Hepatocyte (in vitro differentiated cells): Measurements from ENCODE around the gene STYXL2. TPM values are rescaled to one million over a fixed set of nuclear protein-coding genes. Genes with fewer than 3 reads are reported as not detected.

ENCODE experiments used
- DNase-seq: peaks from one replicate; pipeline ENCODE4 v3.0.0-alpha.2; 2016; ENCODE audit warnings: low spot score
- H2AFZ ChIP-seq: fragments of 200-600 bp; sonication (generic); 2 replicates; pipeline ENCODE4 v1.6.0; 2016; ENCODE audit warnings: antibody characterized with exemption, mild to moderate bottlenecking
- H3K27ac ChIP-seq: fragments of 200-600 bp; sonication (generic); 2 replicates; pipeline ENCODE4 v1.5.1; 2016; ENCODE audit warnings: mild to moderate bottlenecking
- H3K27me3 ChIP-seq: fragments of 200-600 bp; sonication (generic); 2 replicates; pipeline ENCODE4 v1.6.1; 2016
- H3K36me3 ChIP-seq: fragments of 200-600 bp; sonication (generic); replicated peaks from 2 replicates; pipeline ENCODE4 v1.5.1; 2016; ENCODE audit warnings: low read depth; ENCODE audit not compliant: insufficient read depth
- H3K4me1 ChIP-seq: fragments of 200-600 bp; sonication (generic); 2 replicates; pipeline ENCODE4 v1.5.1; 2016; ENCODE audit warnings: mild to moderate bottlenecking, moderate library complexity; ENCODE audit not compliant: insufficient read depth
- H3K4me2 ChIP-seq: fragments of 200-600 bp; sonication (generic); 2 replicates; pipeline ENCODE4 v1.6.0; 2016
- H3K4me3 ChIP-seq: fragments of 200-600 bp; sonication (generic); 2 replicates; pipeline ENCODE4 v1.5.1; 2016; ENCODE audit warnings: mild to moderate bottlenecking
- H3K79me2 ChIP-seq: fragments of 200-600 bp; sonication (generic); 2 replicates; pipeline ENCODE4 v1.6.0; 2017; ENCODE audit warnings: mild to moderate bottlenecking
- H3K9me2 ChIP-seq: fragments of 200-600 bp; sonication (generic); replicated peaks from 2 replicates; pipeline ENCODE4 v1.6.0; 2017; ENCODE audit warnings: mild to moderate bottlenecking; ENCODE audit not compliant: insufficient read depth
- H3K9me3 ChIP-seq: fragments of 200-600 bp; sonication (generic); 2 replicates; pipeline ENCODE4 v1.5.1; 2016; ENCODE audit warnings: low read depth, mild to moderate bottlenecking
- H4K20me1 ChIP-seq: fragments of 200-600 bp; sonication (generic); 2 replicates; pipeline ENCODE4 v1.6.0; 2016; ENCODE audit warnings: mild to moderate bottlenecking; ENCODE audit not compliant: insufficient read depth, poor library complexity, severe bottlenecking
- CTCF ChIP-seq: fragments of 200-600 bp; sonication (generic); IDR thresholded peaks from 2 replicates; pipeline ENCODE4 v1.5.1; 2016; ENCODE audit warnings: antibody characterized with exemption, mild to moderate bottlenecking; ENCODE audit not compliant: poor library complexity
- EZH2 ChIP-seq: fragments of 200-600 bp; sonication (generic); IDR thresholded peaks from 2 replicates; pipeline ENCODE4 v1.6.1; 2016; ENCODE audit warnings: antibody characterized with exemption, mild to moderate bottlenecking, borderline replicate concordance
- EZH2phosphoT487 ChIP-seq: fragments of 200-600 bp; sonication (generic); IDR thresholded peaks from one replicate; pipeline ENCODE4 v1.6.1; 2018; ENCODE audit warnings: antibody characterized with exemption, mild to moderate bottlenecking, low read depth, moderate library complexity; ENCODE audit not compliant: unreplicated experiment, severe bottlenecking
- WGBS: methylation state at CpG from one replicate; pipeline ENCODE4 v1.1.6; 2016; ENCODE audit warnings: low lambda C conversion rate; ENCODE audit errors: missing lambda C conversion rate; 5-methylcytosine and 5-hydroxymethylcytosine counted together
- polyA plus RNA-seq: library from polyadenylated mRNA; unstranded; fragments of >200 nt; fragmentation: Nextera tagmentation; extraction: Ambion mirVana; gene quantifications from 2 replicates; pipeline ENCODE4 v1.2.1, GENCODE V29; 2016
- total RNA-seq: library from RNA; depleted of rRNA; stranded (reverse); fragments of >200 nt; gene quantifications from 2 replicates; pipeline ENCODE4 v1.2.3, GENCODE V29; 2014

STYXL2 gene
- total and polyA plus RNA-seq, 2 experiments from 2014 or later, result 0.07 to 0.40 TPM

DNA sequence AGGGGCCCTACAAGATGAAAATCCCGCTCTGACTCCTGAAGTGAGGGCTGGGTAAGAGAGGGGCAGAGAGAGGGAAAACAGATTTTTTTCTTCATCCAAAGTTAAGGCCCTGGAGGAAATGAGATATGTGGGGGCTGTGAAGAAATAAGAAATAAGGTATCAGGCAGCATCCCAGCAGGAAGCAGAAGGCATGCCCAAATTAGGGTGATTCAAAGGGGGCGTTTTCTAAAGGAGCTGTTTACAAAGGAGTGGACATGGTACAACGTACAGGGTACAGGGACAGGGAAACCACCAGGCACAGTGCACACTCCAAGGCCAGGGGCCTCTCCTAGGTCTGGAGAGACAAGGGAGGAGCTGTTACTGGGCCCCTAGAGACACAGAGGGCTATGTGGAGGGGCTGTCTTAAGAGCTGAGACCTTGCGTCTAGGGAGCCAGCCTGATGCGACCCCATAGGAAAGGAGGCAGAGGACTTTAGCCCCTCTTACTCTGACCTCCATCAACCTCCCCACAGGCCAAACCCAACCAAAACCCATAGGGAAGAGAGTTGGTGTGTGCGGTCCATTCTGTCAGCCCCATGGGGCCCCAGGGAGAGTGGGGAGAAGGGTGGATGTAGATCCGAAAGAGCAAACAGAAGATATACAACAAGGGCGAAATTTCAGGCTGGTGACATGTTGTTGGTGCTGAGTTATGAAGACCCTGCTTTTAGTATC is 38.6 kb downstream of the STYXL2 start:
- no peak overlapping the region for H3K27ac ChIP-seq
- peaks cover 7% of the 10 kb centered on the region for H3K4me1 ChIP-seq
- no peak overlapping the region for H3K4me2 ChIP-seq
- no peaks in the 10 kb centered on the region for H3K9me3 ChIP-seq
- WGBS, result 87% methylated on average over 8 of the region's 8 CpGs
- H4K20me1 ChIP-seq, result no peaks in the 10 kb centered on the region
- H3K4me3 ChIP-seq, result no peak overlapping the region
- TF ChIP-seq EZH2phosphoT487, result no peak
- no peak for TF ChIP-seq EZH2
- no peak for TF ChIP-seq CTCF
- no peaks in the 10 kb centered on the region for H3K27me3 ChIP-seq
- no peak for DNase-seq
- H3K36me3 ChIP-seq, result no peaks in the 10 kb centered on the region
- no peaks in the 10 kb centered on the region for H3K9me2 ChIP-seq
- no peaks in the 10 kb centered on the region for H3K79me2 ChIP-seq
- no peak overlapping the region for H2AFZ ChIP-seq

- TF ChIP-seq EZH2phosphoT487 (no peak), EZH2 (no peak), CTCF (no peak)
- 60% methylated on average over 4 of the region's 4 CpGs for WGBS
Observed at GRCh38 chr1:167135281-167135840, 41.5 kb downstream of the STYXL2 start.

DNA sequence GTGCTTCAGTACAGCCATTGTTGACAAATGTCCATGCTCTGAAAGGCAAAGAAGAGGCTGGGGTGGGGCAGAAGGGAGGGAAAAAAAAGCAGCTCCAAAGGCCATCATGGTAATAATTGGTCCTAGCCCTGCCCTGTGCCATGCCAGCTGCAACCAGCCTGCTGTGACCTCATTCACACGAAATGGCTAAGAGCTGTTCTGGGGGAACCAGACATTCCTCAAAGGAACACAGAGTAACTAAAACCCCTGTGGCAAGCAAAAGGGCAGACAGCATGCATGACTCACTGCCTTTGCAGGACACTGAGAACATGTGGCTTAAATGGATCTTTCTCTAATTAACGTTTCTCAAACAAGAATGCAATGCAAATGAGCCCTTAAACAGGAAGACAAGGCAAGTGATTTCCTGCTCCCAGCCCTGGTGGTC is 42.3 kb downstream of the STYXL2 start:
- no peak overlapping the region for H3K4me3 ChIP-seq
- H3K9me3 ChIP-seq, result no peaks in the 10 kb centered on the region
- H4K20me1 ChIP-seq, result no peaks in the 10 kb centered on the region
- 32% methylated on average over 2 of the region's 2 CpGs for WGBS
- TF ChIP-seq EZH2phosphoT487 (no peak), EZH2 (no peak), CTCF (no peak)
- H3K4me2 ChIP-seq, result peak overlapping the region; percentile 27
- no peaks in the 10 kb centered on the region for H3K9me2 ChIP-seq
- H3K36me3 ChIP-seq, result no peaks in the 10 kb centered on the region
- peak overlapping the region; percentile 44 for H3K27ac ChIP-seq
- H3K27me3 ChIP-seq, result no peaks in the 10 kb centered on the region
- H3K79me2 ChIP-seq, result no peaks in the 10 kb centered on the region
- no peak overlapping the region for H2AFZ ChIP-seq
- DNase-seq, result peak; percentile 36
- H3K4me1 ChIP-seq, result peaks cover 9% of the 10 kb centered on the region

More at GRCh38 chr1:167135281-167135840, 41.5 kb downstream of the STYXL2 start:
- no peaks in the 10 kb centered on the region for H3K79me2 ChIP-seq
- H4K20me1 ChIP-seq, result no peaks in the 10 kb centered on the region
- no peaks in the 10 kb centered on the region for H3K9me2 ChIP-seq
- H3K4me2 ChIP-seq, result no peak overlapping the region
- peaks cover 9% of the 10 kb centered on the region for H3K4me1 ChIP-seq
- H3K27ac ChIP-seq, result peak overlapping the region; percentile 44
- H3K4me3 ChIP-seq, result no peak overlapping the region
- DNase-seq, result no peak
- H2AFZ ChIP-seq, result no peak overlapping the region
- no peaks in the 10 kb centered on the region for H3K27me3 ChIP-seq
- H3K9me3 ChIP-seq, result no peaks in the 10 kb centered on the region
- H3K36me3 ChIP-seq, result no peaks in the 10 kb centered on the region
